GM12874 (cell line): ENCODE data around the gene GRB2.

ENCODE experiments used
- CTCF ChIP-seq: IDR thresholded peaks from 2 replicates; pipeline ENCODE4 v1.5.1; 2011; ENCODE audit warnings: low read depth, mild to moderate bottlenecking, control low read depth, low read length, moderate library complexity; ENCODE audit not compliant: insufficient read depth

GRB2 gene

DNA sequence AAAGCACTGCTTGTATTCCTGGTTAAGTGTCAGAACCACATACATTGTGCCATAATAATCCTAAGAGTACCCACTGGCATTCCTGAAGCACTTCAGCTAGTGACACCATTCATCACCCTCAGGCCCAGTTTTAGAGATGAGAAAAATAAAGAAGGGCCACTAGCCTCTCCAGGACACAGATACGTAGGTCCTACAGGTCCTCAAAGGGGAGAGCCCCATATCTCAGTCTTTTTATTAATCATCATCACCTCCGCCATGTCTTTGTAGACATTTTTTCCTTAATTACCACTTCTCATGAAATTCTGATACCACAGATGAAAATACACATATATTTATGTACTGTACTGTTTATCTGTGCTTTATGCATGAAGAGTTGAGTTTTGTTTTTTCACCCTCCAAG, 43.5 kb downstream of the GRB2 start:
- TF ChIP-seq CTCF: no peak

- TF ChIP-seq CTCF: no peak
Measured at GRCh38 chr17:75361344-75361743, 44.1 kb downstream of the GRB2 start.

DNA sequence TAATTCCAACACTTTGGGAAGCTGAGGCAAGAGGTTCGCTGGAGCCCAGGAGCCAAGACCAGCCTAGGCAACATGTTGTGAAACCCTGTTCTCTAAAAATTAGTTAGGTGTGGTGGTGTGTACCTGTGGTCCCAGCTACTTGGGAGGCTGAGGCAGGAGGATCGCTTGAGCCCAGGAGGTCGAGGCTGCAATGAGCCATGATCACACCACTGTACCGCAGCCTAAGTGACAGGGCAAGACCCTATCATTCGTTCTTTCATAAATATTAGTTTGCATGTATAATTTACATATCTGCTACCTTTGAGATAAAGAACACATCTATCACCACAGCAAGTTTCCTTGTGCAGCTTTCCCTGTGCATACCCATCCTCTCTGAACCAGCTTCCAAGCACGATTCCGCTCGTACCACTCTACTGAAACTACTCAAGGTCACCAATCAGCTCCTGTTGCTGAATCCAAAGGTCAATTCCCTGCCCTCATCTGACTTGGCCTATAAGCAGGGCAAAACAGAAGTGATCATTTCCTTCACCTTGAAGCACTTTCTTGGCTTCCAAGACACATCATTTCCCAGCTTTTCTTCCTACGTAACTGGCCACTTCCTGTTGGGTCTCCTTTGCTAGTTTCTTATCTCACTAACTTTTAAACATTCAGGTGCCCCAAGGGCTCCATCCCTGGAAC, 49.1 kb downstream of the GRB2 start:
- TF ChIP-seq CTCF: no peak

DNA sequence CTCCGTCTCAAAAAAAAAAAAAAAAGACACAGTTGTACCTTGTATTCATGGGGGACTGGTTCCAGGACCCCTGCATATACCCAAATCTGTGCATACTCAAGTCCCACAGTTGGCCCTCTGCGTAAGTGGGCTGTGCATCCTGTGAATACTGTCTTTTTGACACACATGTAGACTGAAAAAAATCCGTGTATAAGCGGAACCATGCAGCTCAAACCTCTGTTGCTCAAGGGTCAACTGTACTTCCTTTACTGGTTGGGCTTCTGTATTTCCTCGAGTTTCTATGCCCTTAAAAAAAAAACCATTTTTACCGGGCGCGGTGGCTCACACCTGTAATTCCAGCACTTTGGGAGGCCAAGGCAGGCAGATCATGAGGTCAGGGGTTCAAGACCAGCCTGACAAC, 52.3 kb downstream of the GRB2 start:
- TF ChIP-seq CTCF: no peak

DNA sequence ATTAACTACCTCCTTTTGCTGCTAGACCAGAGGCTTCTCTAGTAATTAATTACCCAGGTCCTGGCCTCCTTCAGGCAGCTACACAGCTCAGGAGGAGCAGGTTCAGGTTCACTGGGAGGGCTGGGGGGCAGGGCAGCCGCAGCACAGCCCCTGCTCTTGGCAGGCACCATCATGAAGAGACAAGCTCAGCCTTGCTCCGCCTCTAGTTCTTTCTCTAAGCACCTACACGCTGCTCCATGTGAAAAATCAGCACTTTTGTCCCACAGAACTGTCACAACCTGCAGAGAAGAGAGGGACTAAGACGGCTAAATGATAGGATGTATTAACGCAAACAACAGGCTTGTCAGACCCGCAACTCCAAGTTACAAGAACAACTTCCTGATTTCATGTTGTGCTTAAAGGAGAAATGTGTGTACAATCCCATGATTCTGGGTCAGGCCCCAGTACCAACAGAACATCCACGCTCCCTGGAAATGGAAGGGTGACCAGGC, 53.4 kb downstream of the GRB2 start:
- TF ChIP-seq CTCF: no peak

DNA sequence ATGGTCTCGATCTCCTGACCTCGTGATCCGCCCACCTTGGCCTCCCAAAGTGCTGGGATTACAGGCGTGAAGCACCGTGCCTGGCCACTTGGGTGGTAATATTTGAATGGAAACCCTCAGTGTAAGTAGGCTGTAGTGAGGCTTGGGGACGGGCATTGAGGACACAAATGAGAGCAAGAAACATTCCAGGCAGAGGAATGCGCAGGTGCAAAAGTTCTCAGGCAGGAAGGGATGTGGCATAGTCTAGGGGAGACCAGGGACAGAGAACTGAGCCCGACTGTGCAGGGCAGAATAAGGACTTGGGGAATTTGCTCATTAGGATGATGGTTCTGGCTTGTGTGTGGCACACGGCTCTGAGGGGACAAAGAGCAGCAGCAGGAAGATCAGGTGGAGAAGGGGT, 54.8 kb downstream of the GRB2 start:
- no peak for TF ChIP-seq CTCF

GRCh38 chr17:75350029-75350428, 55.4 kb downstream of the GRB2 start:
- no peak for TF ChIP-seq CTCF

GRCh38 chr17:75349589-75349988, 55.9 kb downstream of the GRB2 start:
- TF ChIP-seq CTCF: no peak
